ENCODE data around the gene ROCK1.
"Not testable (repeated sequence)": the region's sequence is repeated elsewhere in the genome, so short reads cannot be mapped to it uniquely, and the experiment has no call there.

ROCK1 gene
- 226 reads per million, percentile 93 among the genes with 10 or more reads in this experiment for total RNA-seq

DNA sequence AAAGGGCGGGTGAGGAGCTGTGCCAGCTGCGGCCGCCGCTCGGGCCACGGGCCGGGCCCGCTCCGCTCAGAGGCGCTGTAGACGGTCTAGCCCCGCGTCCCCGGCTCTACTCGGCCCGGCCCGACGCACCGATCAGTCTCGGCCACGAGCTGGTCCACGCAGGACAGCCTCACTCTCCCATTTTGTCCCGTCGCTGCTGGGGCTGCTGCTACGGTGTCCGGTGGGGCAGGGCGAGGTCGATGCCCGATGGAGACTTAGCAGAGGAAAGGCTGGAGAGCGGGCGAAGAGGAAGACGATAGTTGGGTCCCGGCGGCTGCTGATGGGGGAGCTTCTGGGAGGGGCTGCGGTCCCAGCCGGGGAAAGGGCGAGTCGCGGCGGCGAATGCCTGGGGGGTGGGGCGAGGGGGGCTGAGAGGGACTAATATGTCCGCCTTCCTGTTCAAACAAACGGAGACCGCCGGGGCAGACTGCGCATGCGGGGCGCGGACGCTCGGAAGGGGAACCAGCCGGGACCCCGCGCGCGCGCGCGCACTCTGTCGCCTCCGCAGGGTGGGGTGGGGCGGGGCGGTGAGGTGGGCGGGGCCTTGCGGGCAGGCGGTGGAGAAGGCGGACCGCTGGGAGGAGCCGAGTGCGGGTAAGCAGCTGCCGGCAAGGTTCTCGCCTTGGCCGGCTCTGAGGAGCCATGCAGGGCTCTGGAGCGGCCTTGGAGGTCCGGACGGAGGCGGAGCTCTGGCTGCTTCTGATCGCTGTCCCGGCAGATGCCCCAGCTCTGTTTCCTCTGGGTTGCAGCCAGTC, at the start of gene ROCK1:
Gene ROCK1 (minus strand): TSS at position 468 of the 794 bp plus-strand sequence. CDS start 903 bp downstream, outside the sequence.
- DNase-seq = peak; percentile 98

DNA sequence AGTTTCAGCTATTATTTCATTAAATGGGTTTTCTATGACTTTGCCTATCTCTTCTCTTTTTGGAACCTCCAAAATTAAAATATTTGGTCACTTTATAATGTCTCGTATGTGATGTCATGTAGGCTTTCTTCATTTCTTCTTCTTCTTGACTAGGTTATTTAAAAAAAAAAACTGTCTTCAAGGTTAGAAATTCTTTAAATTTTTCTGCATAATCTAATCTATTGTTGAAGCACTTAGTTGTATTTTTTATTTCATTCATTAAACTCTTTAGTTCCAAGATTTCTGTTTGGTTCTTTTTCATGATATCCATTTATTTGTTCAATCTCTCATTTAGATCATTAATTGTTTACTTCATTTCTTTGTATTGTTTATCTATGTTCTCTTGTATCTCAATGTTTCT, 43.8 kb upstream of the ROCK1 start:
- DNase-seq = no peak

DNA sequence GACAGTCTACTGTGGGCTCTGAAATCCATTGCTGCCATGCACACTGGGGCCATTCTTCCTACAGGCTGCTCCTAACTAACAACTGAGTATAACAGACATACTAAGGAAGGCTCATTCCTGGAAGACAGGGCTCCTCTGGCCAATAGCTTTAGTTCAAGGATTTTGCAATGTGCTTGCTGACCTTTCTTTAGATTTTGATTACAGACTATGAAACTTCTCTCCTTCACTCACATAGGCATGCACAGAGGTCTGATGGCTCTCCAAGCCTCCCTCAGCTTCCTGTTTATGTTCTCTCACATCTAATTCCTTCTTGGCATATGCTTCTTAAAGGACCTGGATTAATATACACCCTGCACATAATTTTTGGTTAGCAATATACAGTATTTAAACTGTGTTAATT, 34.4 kb upstream of the ROCK1 start:
- no peak for DNase-seq

DNA sequence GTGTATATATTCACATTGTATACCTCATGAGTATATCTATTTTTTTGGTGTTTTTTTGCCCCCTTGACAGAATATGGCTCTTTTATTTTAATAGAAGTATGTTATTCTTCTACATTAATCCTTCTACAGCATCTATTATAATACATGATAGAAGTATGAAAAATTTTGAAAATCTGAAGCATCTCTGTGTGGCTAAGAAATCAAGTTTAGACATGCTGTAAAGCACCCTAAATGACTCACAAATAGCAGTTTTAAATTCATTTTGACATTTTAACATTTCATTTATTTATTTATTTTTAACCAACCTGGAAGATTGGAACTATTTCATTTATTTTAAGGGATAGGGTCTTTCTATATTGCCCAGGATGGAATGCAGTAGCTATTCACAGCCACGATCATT, 33.8 kb upstream of the ROCK1 start:
- DNase-seq = no peak

DNA sequence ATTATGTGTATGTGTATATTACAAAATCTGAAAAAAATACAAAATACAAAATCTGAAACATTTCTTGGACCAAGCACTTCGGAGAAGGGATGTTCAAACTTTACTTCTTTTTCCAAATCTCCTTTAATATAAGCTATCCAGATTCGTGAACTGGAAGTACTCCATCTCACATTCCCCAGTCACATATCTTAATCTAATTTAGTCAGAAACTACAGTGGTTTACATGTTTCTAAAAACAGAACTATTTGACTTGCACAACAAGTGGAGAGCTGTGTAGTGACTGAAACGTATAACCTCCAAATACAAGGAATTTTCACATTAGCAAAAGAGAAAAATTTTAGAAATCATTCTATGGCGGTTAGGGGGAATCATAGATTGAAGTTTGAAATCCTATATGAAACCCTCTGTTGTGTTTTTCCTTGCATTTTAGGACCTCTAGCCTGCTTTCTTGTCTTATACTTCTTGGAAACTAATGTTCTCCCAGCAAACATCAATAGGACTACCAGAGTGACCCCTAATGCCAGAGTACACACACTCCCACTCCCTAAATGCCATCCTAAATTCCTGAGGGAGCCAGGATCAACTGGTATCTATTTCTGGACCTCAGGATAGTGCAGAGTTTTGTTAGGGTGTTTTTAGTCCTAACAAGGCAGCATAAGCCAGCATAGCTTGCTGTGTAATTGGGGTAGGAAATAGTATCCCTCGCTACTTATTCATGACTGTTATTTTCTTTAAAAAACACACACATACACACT, 30.2 kb upstream of the ROCK1 start:
- no peak for DNase-seq

DNA sequence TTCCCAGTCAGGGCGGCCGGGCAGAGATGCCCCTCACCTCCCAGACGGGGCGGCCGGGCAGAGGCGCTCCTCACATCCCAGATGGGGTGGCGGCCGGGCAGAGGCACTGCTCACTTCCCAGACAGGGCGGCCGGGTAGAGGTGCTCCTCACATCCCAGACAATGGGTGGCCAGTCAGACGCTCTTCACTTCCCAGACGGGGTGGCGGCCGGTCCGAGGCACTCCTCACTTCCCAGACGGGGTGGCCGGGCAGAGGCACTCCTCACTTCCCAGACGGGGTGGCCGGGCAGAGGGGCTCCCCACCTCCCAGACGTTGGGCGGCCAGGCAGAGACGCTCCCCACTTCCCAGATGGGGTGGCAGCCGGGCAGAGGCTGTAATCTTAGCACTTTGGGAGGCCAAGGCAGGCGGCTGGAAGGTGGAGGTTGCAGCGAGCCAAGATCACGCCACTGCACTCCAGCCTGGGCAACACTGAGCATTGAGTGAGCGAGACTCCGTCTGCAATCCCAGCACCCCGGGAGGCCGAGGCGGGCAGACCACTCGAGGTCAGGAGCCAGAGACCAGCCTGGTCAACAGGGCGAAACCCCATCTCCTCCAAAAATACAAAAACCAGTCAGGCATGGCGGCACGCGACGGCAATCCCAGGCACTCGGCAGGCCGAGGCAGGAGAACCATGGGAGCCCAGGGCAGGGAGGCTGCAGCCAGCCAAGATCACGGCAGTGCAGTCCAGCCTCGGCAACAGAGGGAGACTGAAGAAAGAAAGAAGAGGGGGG, 26.3 kb upstream of the ROCK1 start:
- not testable (repeated sequence) for DNase-seq

DNA sequence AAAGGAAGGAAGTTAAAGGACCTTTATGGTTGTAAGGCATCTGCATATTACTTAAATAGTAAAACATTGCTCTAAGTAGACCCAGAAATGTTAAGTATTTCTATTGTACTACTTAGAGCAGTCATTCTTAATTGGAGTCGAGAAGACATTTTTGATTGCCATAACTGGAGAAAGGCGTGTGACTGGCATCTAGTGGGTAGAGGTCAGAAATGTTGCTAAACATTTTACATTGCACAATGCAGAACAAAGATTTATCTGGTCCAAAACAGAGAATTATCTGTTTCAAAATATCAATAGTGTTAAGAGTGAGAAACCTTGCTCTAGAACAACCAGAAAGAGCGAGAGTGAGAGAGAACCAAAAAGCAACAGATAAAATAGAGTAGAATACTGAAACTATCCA, 23.3 kb upstream of the ROCK1 start:
- DNase-seq = no peak

DNA sequence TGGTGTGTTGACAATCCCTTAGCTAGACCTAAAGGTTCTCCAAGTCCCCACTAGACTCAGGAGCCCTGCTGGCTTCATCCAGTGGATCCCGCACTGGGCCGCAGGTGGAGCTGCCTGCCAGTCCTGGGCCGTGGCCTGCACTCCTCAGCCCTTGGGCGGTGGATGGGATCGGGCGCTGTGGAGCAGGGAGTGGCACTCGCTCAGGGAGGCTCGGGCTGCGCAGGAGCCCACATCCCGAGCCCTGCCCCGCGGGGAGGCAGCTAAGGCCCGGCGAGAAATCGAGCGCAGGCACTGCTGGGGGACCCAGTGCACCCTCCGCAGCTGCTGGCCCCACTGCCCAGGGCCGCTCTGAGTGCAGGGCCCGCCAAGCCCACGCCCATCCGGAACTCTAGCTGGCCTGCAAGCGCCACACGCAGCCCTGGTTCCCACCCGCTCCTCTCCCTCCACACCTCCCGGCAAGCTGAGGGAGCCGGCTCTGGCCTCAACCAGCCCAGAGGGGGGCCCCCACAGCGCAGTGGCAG, 20.8 kb upstream of the ROCK1 start:
- DNase-seq = no peak

DNA sequence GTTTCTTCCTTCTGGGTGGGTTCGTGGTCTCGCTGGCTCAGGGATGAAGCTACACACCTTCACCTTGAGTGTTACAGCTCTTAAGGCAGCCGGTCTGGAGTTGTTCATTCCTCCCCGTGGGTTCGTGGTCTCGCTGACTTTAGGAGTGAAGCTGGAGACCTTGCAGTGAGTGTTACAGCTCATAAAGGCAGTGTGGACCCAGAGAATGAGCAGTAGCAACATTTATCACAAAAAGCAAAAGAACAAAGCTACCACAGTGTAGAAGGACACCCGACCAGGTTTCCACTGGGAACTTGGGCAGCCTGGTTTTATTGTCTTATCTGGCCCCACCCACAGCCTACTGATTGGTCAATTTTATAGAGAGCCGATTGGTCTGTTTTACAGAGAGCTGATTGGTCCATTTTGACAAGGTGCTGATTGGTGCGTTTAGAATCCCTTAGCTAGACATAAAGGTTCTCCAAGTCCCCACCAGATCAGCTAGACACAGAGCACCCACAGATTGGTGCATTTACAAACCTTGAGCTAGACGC, 20.1 kb upstream of the ROCK1 start:
- no peak for DNase-seq

DNA sequence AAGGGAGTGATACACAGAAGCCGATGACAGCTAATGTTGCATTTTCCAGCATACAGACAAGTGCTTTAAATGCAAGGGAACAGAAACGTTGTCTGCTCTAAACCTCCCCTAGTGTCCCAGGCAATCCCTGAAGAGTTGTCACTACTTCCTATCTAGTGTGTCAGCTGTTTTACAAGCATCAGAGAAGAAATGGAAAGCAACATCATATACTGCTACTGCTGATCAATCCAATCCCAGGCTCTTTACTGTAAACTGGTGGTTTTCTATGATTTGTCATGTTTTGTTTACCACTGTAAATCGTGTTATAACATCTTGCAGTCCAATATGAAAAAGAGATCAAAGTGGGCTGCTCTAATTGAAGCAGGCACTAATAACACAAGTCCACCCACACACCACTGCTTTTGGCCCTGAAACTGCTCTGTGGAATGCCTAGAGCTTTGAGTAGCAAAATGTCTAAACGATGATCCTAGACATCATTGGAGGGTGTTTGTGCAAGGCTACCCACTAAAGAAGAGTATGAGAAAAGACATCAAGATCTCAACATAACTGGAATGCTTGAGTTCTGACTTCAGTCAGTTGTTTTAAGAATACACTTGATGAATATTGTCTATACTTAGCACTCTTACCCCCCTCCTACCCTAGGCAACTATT, 18.1 kb upstream of the ROCK1 start:
- no peak for DNase-seq

DNA sequence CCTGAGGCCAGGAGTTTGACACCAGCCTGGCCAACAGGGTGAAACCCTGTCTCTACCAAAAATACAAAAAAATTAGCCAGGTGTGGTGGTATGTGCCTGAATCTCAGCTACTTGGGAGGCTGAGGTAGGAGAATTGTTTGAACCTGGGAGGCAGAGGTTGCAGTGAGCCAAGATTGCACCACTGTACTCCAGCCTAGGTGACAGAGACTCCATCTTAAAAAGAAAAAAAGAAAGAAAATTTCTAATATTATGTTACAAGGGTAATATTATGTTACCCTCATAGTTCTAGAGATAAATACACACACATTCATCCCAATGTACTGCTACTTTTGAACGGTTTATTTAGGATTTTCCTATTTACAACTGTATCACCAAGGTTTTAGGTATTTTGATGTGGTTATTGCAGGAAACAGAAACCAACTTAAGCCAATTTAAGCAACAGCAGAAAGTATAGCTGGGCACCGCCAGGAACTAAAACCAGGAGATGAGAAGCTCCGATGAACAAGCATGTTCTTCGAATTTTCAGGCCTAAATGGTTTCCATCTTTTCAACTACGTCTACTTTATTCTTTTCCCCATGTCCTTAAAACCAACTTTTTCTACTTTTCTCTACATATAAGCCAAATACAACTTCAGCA, 11.8 kb upstream of the ROCK1 start:
- DNase-seq = no peak

DNA sequence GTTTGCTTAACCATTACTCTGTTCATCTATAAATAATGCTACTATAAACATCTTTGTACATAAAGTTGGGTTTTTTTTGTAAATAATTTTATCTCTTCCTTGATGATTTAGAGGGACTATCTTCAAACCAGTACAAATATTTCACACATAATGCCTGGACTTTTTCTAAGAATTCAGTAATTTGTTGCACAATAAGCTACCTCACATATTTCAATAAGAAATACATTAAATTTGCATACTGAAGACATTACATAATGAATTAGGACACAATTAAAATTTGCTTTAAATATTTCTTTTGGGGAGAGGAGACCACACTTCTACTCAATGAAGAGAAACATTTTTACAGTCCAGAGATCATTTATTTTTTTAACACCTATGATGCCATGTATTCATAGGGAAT, 7.2 kb upstream of the ROCK1 start:
- no peak for DNase-seq

DNA sequence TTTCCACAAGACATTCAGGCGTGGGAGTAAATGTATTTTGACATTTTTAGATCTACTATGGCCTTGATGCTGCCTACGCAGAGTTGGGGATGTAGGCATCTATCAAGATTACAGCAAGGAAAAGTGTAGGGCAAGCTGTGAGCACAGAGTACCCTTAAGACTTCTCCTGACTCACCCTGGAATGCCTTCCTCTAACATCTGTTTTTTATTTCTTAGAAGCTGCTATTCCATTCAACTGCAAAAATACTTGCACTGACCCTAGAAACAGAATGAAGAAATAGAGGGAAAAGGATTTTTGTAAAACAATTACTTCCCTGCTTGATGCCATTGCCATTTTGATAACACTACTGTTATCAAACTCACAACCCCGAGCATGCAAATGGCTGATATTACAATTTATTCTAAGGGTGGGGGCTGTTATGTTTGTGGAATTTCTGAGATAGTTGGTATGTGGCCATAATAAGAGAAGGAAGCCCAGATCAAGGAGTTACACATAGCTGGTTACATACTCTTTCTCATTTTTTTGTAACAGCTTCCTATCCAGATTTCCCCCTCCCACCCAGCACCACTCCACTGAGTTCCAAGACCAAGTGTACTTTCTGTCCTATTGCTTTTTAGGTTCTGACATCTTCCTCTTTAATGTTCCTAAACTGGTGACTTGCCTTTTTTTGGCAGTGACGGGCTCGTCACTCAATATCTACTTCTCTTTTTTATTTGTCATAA, 6.0 kb upstream of the ROCK1 start:
- DNase-seq = no peak

DNA sequence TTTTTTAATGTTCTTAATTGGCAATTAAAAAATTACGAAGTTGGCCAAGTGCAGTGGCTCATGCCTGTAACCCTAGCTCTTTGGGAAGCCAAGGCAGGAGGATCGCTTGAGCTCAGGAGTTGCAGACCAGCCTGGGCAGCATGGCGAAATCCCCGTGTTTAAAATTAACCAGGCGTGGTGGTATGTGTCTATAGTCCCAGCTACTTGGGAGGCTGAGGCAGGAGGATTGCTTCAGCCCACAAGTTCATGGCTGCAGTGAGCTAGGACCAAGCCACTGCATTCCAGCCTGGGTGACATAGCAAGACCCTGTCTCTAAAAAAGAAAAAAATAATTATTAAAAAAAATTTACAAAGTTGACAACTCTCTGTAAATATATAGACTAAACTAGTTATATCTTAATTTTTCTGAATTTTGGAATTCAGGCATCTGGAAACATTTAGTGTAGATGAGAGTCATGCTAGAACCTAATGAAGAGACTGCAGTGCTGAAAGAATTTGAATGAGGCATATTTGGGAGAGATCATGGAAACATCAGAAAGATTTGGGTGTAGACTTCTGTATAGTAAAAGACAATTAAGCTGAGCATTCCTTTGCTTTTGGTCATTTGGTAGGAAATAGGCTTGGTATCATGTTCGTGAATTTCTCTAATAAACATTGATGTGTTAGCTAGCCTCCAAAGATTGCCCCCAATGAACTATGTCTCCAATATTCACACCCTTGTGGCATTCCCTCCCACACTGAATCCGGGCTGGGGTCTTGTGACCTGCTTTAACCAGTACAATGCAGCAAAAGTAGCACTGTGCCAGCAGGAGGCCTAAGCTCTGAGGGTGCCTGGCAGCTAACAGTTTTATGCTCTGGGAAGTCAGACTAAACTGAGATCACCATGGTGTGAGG, 4.2 kb upstream of the ROCK1 start:
- no peak for DNase-seq

DNA sequence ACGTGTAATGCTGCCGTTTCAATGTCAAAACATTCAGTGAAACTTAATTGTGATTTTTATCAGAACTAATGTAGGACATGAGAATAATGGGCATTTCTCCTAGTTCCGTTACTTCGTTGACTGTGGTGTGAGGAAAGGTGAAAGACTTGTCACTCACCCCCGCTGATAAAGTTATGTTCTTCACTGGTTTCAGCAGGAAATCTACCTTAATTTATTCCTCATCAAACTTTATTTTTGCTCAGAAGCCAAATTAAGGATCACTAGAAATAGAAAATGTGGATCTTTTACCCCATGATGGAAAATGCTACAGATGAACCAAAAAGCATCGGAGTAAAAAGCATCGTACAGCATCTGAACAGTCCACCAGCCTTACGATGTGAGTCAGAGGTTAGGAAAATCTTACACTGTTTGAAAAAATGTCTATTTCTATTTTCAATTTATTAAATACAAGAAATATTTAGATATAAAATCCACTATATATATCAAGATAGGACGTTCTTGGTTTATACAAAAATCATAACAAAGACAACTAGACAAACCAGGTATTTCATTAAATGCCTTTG, 1.0 kb upstream of the ROCK1 start:
- DNase-seq = no peak

DNA sequence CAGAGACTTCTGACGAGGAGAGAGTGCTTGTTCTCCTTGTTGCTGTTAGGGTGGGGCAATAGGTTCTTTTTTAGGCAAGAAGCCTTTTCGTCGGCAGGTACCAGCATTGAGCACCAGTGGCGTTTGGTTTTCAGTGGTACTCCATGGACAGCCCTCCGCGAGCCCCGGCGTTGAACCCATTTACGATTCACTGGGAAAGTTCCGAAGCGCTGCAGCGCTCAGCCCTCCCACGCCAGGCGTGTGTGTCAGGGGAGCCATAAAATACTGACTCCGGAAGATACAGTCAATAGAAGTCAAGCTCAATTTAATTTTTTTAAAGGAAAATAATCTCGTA, 494 bp upstream of the ROCK1 start:
- DNase-seq = peak; percentile 38

DNA sequence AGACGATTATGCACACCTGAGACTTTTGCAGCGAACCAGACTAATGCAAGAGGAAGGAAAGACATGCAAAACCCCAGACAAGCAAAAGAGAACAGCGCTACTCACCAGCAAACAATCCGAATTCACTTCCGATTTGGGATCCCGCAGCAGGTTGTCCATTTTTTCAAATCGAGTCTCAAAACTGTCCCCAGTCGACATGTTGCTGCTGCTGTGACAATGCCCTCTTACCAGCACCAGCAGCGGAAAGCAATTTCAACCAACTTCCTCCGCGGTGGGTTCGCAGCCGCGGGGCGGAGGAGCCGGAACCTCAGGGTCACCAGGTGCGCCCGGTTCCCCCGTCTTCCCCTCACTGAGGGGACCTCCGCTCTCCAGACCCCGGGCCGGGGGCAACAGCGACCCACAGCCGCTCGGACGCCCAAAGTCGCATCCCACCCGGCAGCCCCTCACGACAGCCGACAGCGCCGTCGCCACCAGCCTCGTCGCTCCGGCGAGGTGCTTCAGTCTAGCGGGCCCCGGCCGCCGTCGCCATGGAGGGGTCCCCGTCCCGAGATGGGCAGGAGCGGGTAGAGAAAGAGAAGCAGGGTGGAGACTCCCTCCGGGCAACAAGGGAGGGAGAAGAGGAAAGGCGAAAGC, 784 bp downstream of the ROCK1 start:
- DNase-seq = peak; percentile 46

DNA sequence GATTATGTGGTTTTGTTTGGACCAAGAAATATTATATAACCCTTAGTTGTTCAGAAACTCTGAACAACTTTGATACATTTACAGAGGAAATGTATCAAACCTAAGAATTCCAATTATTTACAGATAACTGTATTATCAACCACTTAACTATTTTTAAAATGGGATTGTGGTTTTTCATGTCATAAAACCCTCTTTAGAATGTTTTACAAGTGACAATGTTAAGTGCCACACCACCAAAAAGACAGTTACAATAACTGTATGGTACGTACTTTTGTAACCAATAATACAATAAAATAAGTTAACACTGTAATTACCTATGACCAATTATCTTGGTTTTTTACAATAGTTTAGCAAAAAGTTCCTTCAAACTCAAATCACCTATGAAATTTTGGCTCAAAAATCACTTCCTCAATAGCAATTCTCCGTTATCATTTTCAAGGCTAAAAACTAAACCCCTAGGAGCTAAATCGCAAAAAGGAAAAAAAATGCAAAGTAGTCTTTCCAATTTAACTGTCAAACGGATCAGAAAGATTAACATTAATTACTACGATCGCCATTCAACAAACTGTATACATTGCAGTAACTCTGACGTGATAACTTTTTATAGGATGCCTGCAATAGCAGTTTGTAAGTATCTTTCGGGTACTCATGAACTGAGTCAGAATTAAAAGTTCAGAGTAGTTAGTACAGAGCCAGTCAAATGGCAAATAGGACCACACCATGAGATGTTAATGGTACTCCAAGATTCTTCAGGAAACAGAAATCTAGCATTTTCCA, 1.5 kb downstream of the ROCK1 start:
- DNase-seq = no peak

DNA sequence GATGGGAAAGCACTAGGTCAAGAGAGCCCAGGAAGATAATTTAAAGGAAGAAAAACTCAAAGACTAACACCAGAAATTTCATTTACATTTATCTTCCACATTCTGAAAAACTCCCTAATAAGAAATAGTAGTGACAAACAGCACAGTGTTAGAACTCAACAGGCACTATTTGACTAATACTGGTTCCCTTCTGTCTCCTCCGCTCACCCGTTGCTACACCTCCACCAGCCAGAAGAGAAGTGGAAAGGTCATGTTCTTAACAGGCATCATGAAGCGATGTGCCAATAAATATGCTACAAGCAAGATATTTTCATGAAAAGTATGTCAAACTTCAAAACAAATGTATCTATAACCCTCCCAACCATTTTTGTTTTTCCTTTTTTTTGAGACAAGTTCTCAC, 5.7 kb downstream of the ROCK1 start:
- DNase-seq = no peak
